ENCODE data around the gene FNBP1L. TPM values are rescaled to one million over a fixed set of nuclear protein-coding genes. Genes with fewer than 3 reads are reported as not detected.

FNBP1L gene
- total and polyA plus RNA-seq, 9 of the 15 experiments (the other 6 are each of a cell fraction or from before 2014, with no cell fraction given): 1.4 to 6.9 (median 5.9) TPM

GRCh38 chr1:93471911-93472310, 24.0 kb downstream of the FNBP1L start:
- DNase-seq (ENCODE audit: extremely low read depth in 1 of 4, low spot score in 3 of 4) (no peak), ATAC-seq (no peak), FAIRE-seq (no peak)
- no peaks in the 10 kb centered on the region for H3K9me3 ChIP-seq (replicated peaks; ENCODE audit: control insufficient read depth, insufficient read depth, low read depth, low read length)
- in situ Hi-C loops (cut with MboI): no loop called here
- no peak overlapping the region for H3K27ac ChIP-seq (ENCODE audit: extremely low read depth, low read depth, low read length)
- 5% methylated on average over 1 of the region's 1 CpG for WGBS (ENCODE audit: insufficient coverage, low coverage, missing lambda C conversion rate)
- no peak overlapping the region for H3K9ac ChIP-seq (ENCODE audit: insufficient read depth in 1 of 2, low read depth in 2 of 2, low read length in 2 of 2)
- H3K4me3 ChIP-seq: no peak overlapping the region
- H2AFZ ChIP-seq (ENCODE audit: low read depth, low read length): no peak overlapping the region
- H3K9me1 ChIP-seq (ENCODE audit: control insufficient read depth, insufficient read depth, low read length): no peaks in the 10 kb centered on the region
- TF ChIP-seq RCOR1 (IDR thresholded peaks at IDR 0.05; ENCODE audit: borderline replicate concordance in 1 of 2, low read depth in 2 of 2, low read length in 2 of 2): 0 out of 4 replicates have a peak, but pooled peaks of 1 of the 2 experiments have one; percentile 10
- no peak for TF ChIP-seq ZNF224 (CRISPR knock-in tag; IDR thresholded peaks at IDR 0.05)
- H3K4me2 ChIP-seq (ENCODE audit: insufficient read depth, low read length): no peak overlapping the region
- H3K4me1 ChIP-seq (replicated peaks in 1 of 2; ENCODE audit: control insufficient read depth in 2 of 2, insufficient read depth in 2 of 2, low read length in 2 of 2): no peaks in the 10 kb centered on the region
- no peaks in the 10 kb centered on the region for H3K36me3 ChIP-seq (ENCODE audit: control insufficient read depth, insufficient read depth, low read length)
- H3K79me2 ChIP-seq (ENCODE audit: control insufficient read depth, insufficient read depth, low read length): peaks cover 4% of the 10 kb centered on the region; the same call in 1 of the 3 replicates
- CTCF ChIA-PET (ENCODE audit: low intra/inter-chr PET ratio): no interaction called here
- BruUV-seq (replicated peaks): no TSS peak
- POLR2A ChIA-PET: no interaction called here
- H3K27me3 ChIP-seq (ENCODE audit: control insufficient read depth in 2 of 2, insufficient read depth in 2 of 2, low read length in 2 of 2): no peaks in the 10 kb centered on the region
- H4K20me1 ChIP-seq (replicated peaks; ENCODE audit: control insufficient read depth, insufficient read depth, low read length): no peaks in the 10 kb centered on the region
- intact Hi-C loops (cut with micrococcal nuclease): no loop called here

GRCh38 chr1:93474321-93474720, 26.4 kb downstream of the FNBP1L start:
- POLR2A ChIA-PET: interaction anchor here (0.5 to 2.1 kb wide), 5 partner anchors 11 to 1337 kb away, joined by 3 to 5 read pairs (median 4); no protein-coding TSS in a partner anchor
- TF ChIP-seq MTA3 (IDR thresholded peaks at IDR 0.05; ENCODE audit: borderline replicate concordance) (no peak), ZNF324 (CRISPR knock-in tag; IDR thresholded peaks at IDR 0.05) (no peak), ZMIZ1 (IDR thresholded peaks at IDR 0.05; ENCODE audit: low read depth in 2 of 2, low read length in 2 of 2) (no peak), TCF7L2 (IDR thresholded peaks at IDR 0.05; ENCODE audit: low read depth, low read length) (no peak), BDP1 (IDR thresholded peaks at IDR 0.05; ENCODE audit: insufficient read depth, insufficient read length) (no peak)

More at GRCh38 chr1:93474321-93474720, 26.4 kb downstream of the FNBP1L start:
- no peaks in the 10 kb centered on the region for H4K20me1 ChIP-seq (replicated peaks; ENCODE audit: control insufficient read depth, insufficient read depth, low read length)
- no peak overlapping the region for H3K4me2 ChIP-seq (ENCODE audit: insufficient read depth, low read length)
- no peak for FAIRE-seq
- no peak for ATAC-seq
- no peak overlapping the region for H2AFZ ChIP-seq (ENCODE audit: low read depth, low read length)
- no peaks in the 10 kb centered on the region for H3K4me1 ChIP-seq (replicated peaks in 1 of 2; ENCODE audit: control insufficient read depth in 2 of 2, insufficient read depth in 2 of 2, low read length in 2 of 2)
- no peaks in the 10 kb centered on the region for H3K27me3 ChIP-seq (ENCODE audit: control insufficient read depth in 2 of 2, insufficient read depth in 2 of 2, low read length in 2 of 2)
- WGBS (ENCODE audit: insufficient coverage, low coverage, missing lambda C conversion rate): 30% methylated on average over 2 of the region's 2 CpGs
- CTCF ChIA-PET (ENCODE audit: low intra/inter-chr PET ratio): no interaction called here
- no peak overlapping the region for H3K4me3 ChIP-seq
- H3K36me3 ChIP-seq (ENCODE audit: control insufficient read depth, insufficient read depth, low read length): no peaks in the 10 kb centered on the region
- H3K9ac ChIP-seq (ENCODE audit: insufficient read depth in 1 of 2, low read depth in 2 of 2, low read length in 2 of 2): no peak overlapping the region
- no peaks in the 10 kb centered on the region; the same call in 1 of the 2 replicates for H3K9me3 ChIP-seq (replicated peaks; ENCODE audit: control insufficient read depth, insufficient read depth, low read depth, low read length)
- no TSS peak for BruUV-seq (replicated peaks)
- no peak for DNase-seq (ENCODE audit: extremely low read depth in 1 of 4, low spot score in 3 of 4)
- no peak overlapping the region for H3K27ac ChIP-seq (ENCODE audit: extremely low read depth, low read depth, low read length)
- intact Hi-C loops (cut with micrococcal nuclease): no loop called here
- H3K9me1 ChIP-seq (ENCODE audit: control insufficient read depth, insufficient read depth, low read length): no peaks in the 10 kb centered on the region
- H3K79me2 ChIP-seq (ENCODE audit: control insufficient read depth, insufficient read depth, low read length): 0 out of 3 replicates have a peak, but pooled peaks cover 4% of the 10 kb centered on the region
- in situ Hi-C loops (cut with MboI): no loop called here
